GM12891 (cell line): ENCODE data around the gene VPS26C.

Experiments
- SPI1 ChIP-seq: IDR thresholded peaks from 2 replicates; pipeline ENCODE4 v1.6.1; 2011; ENCODE audit warnings: low read depth, low read length, control low read depth
- TAF1 ChIP-seq: IDR thresholded peaks from 2 replicates; pipeline ENCODE4 v1.6.1; 2011; ENCODE audit warnings: low read depth, low read length, control low read depth

GRCh38 chr21:37214952-37215351 is 52.2 kb downstream of the VPS26C start:
- no peak for TF ChIP-seq SPI1
- TF ChIP-seq TAF1: no peak
